Measurements from ENCODE around the gene SEMA3B.

GRCh38 chr3:50320853-50321335, 51.9 kb downstream of the SEMA3B start:
- no peak for TF ChIP-seq CTCF (IDR thresholded peaks at IDR 0.05)
- TF ChIP-seq POLR2AphosphoS5 (IDR thresholded peaks at IDR 0.05): peak in 1 of 2 donors; percentile 47
- TF ChIP-seq POLR2A (IDR thresholded peaks at IDR 0.05; ENCODE audit: low read depth): no peak
- no peak for TF ChIP-seq EP300 (IDR thresholded peaks at IDR 0.05)

Measured in esophagus muscularis mucosa (tissue), 4 donors.